Stimulated activated CD8-positive, alpha-beta memory T cell treated with anti-CD3 and anti-CD28 coated beads, Interleukin-15, amount 100 ng/mL, for 48 hours (primary cell): ENCODE data around the gene SH3TC1.
A peak's percentile ranks its signal among the peaks of the same experiment; 100 is the strongest.

ENCODE experiments used
- DNase-seq, 2 donors: peaks; one replicate each; pipeline ENCODE4 v3.0.0-alpha.2; 2020; ENCODE audit warnings: low read depth in 2 of 2

Gene SH3TC1

GRCh38 chr4:8261851-8262535 lies 62.9 kb downstream of the SH3TC1 start:
- peak in 1 of 2 donors; percentile 3 for DNase-seq

- DNase-seq: no peak
Observed at GRCh38 chr4:8262637-8263322, 63.7 kb downstream of the SH3TC1 start.

DNA sequence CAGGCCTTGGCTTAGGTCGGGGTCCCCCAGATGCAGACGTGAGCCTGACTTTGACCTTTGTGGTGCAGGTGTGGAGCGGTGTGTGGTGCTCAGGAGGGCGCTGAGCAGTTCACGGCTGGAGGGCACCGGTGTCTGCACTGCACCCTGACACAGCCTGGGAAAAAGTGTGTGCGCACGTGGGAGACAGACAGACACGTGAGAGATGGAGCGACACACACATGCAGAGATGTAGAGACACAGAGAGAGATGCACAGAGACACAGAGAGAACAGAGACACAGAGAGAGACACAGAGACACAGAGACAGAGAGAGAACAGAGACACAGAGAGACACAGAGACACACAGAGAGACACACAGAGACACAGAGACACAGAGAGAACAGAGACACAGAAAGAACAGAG lies 64.3 kb downstream of the SH3TC1 start:
- no peak for DNase-seq

DNA sequence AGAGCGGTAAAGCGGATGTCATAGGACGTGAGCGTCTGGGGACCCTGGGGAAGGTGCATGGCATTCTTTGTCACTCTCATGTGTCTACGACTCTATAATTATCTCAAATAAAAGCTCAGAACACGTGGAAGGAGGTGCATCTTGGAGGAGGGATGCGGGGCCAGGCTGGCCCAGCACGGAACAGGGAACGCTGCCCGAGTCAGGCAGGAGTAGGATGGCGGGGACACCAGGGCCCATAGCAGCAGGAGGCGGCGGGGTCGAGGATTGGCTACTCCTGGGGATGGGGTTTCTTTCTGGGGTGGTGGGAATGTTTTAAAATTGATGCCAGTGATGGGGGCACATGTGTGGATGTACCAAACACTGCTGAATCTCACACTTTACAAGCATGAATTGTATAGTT lies 65.0 kb downstream of the SH3TC1 start:
- no peak for DNase-seq

GRCh38 chr4:8265171-8265929 lies 66.3 kb downstream of the SH3TC1 start:
- DNase-seq: no peak

- DNase-seq: no peak
Observed at GRCh38 chr4:8266088-8266487, 67.0 kb downstream of the SH3TC1 start.

GRCh38 chr4:8266508-8266907 lies 67.4 kb downstream of the SH3TC1 start:
- DNase-seq: no peak

DNA sequence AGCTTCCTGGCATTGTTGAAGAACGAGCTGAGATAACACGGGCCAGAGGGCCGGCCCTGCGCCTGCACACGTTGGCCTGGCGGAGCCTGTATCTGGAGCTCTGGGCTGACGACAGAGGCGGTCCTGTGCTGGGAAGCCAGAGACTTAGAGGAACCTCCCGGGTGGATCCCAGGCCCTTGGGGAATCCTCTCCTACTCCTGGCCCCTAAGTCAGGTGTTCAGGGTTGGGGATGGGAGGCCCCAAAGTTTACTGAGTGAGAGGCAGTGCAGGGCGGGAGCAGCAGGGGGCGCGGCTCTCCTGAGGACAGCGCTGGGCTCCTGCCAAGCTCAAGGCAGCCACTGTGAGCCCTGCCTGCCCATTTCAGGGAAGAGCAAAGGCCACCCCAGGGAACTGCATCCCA lies 68.0 kb downstream of the SH3TC1 start:
- DNase-seq: peak in 1 of 2 donors; percentile 8

- no peak for DNase-seq
Observed at GRCh38 chr4:8268211-8268610, 69.1 kb downstream of the SH3TC1 start.

DNA sequence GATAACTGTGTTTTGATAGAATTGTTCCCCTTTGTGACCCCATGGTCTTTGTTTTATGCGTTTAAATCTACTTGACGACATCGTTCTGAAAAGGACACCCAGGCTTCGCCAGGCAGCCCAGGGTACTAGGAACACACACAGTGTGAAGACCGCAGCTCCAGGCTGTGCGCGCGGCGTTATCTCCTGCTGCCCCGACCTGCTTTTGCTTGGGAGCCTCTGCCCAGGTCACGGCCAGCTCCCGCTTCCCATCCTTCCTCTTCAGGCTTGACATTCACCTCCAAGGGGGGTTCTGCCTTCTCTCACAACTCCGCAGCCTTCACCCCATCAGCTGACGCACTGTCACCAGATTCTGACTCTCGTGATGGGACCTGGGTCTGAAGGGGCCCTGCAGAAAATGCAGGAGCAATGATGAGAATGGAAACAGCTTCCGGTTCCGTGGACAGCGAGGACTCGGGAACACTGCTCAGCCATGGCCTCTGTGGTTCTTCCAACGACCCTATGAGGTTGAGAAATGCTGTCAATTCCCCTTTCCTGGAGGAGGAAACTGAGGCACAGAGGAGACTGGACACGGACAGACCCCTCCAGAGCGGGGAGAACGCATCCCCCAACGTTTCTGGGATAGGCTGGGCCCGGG lies 69.9 kb downstream of the SH3TC1 start:
- no peak for DNase-seq

GRCh38 chr4:8269535-8270417 lies 70.7 kb downstream of the SH3TC1 start, which contains the start of gene HTRA3:
Gene HTRA3 (plus strand): TSS chr4:8269754. CDS start chr4:8269969, 215 bp downstream.
- DNase-seq: no peak

DNA sequence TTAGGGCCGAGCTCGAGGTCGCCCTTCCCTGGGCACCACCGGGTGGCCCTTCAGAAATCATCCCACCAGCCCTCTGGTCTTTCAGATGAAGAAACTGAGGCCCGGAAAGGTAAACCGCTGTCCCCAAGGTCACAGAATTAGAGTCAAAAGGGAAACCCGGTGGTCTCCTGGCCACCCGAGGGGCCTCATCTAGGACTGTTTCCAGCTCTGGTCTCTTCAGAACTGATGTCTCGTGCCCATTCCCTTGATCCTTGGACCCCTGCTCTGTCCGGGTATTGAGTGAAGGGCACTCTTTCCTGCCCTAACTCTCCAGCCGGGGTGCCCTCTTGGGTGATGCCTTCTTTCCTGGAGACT lies 71.3 kb downstream of the SH3TC1 start:
- no peak for DNase-seq

DNA sequence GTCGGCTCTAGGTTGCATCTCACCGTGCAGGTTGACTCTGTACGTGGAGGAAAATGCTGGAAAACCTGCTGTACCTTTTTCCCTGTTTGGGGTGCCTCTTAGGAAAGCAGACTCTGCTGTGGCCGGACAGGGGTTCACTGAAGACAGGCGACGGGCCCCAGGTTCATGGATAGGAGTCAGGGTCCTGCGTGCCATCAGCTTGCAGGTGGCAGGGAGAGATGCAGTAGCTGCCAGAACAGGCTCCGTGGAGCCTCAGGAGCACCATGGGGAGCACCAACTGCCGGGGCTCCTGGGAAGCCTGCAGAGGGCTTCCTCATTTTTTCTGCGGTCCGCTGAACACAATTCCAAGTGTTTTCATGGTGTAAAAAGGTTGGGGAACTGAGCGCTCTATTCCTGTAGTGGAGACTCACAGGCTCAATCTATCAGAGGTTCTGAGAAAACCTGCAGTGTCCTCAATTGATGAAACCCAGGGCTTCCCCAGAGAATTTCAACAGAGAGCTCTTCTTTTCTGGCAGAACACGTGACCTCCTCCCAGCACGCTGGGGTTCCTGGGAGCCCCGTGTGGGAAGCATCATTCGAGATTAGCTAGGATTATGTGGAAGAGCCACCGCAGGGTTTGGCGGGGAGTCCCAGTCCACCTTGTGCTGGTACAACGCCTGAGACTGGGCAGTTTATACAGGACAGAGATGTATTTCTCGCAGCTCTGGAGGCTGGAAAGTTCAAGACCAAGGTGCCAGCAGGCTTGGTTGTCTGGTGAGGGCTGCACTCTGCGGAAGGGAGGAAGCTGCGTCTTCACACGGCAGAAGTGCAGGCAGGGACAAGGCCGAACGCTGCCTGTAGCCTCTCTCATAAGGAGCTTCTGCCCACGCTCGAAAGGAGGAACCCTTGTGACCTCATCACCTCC lies 72.1 kb downstream of the SH3TC1 start:
- DNase-seq: no peak

- no peak for DNase-seq
Observed at GRCh38 chr4:8271821-8272220, 72.7 kb downstream of the SH3TC1 start.

DNA sequence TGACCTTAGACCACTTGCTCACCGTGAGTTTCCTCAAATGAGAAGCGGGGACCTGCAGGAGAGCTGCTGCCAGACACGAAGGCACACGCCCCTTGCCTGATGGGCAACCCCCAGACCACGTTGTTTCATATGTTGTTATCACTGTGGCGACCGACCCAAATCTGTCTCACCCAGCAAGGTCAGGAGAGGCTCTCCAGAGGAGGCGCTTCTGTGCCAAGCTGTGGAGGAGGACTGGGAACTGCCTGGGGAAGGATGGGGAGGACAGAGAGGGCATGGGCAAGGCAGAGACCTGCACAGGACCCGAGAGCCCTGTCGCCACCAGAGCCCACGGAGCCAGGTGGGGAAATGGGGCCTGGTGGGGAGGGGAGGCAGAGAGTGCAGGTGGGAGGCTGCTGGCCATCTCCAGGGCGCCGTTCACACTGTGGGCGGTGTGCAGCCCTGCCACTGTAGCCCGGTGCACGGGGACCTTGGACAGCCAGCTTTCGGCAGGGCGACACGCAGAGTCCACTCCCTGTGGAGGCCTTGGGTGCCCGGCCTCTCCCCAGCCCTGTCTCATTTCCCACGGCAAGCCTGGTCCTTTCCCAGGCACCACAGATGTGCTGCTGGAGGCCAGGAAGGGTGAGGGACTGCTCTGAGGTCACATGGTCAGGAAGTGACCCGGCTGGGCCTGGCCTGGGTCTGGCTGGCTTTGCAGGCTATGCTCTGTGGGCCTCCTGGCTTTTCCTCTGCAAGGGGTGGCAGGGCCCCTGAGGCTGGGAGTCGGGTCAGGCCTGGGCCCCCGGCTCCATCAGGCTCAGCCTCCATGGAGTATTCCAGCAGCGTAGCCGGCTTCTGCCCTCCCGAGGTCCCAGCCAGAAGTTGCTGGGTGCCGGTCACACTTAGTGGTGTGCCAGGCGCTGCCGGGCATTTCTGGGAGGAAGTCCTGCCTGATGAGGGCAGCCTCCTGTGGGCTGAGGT lies 73.7 kb downstream of the SH3TC1 start:
- DNase-seq: no peak

DNA sequence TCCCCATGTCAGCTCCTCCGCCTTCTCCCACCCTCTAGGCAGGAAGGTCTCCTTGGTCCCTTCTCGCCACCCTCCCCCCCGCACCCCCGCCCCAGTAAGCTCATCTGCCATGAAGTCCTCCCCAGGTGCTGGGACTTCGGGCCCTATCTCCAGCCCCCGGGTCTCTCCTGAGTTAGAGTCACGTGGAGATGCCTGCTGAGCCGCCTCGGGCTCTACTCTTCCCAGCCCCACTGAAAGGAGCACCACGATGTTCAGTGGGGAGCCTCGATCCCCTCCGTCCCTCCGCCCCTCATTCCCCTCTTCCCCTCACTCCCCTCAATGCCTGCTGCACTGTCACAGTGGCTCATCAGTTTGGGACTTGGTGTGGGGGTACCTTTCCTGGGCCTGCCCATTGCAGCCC lies 74.4 kb downstream of the SH3TC1 start:
- DNase-seq: no peak

DNA sequence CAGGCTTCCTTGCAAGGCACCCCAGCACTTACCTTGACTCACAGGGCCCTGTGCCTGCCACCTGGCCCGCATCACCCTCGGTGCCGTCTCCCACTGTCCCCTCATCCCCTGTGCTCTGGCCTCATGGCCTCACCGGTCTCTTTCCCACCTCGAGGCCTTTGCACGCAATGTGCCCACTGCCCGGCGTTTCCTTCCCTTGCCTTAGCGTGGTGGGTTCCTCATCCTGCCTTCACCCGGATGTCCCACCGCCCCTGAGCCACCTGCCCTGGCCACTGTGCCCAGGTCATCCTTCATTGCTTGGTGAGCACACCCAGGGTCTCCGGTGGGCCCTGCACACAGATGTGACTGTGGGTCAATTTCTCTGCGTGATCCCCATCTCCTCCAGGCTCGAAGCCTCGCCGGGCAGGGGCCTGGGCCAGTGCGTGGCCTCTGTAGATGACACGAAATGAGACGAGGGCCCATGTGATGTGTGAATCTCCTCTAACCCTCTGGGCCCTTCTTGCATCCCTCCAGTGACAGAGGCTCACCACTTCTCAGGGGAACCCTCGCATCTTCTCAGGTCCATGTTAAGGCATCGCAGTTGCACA lies 75.1 kb downstream of the SH3TC1 start:
- no peak for DNase-seq

GRCh38 chr4:8274765-8275547 lies 75.9 kb downstream of the SH3TC1 start:
- no peak for DNase-seq
